PC-3 (cell line): ENCODE data around the gene QPRT. TPM values are rescaled to one million over a fixed set of nuclear protein-coding genes. Genes with fewer than 3 reads are reported as not detected.

Experiments
- ATAC-seq: fragments of 200-7000 bp; cut with Tn5 transposase; 2 replicates; pipeline ENCODE4 v1.9.1; 2020; ENCODE audit warnings: mild to moderate bottlenecking, moderate library complexity
- BruUV-seq: library from RNA; stranded (reverse); fragments of 400-500 nt; replicated peaks from 2 replicates; lab custom pipeline; 2021; lab: Mats Ljungman, UMichigan
- CTCF ChIA-PET: fragments of 300-600 bp; sonication (Branson Sonifier 250); formaldehyde crosslinking; loops from one replicate; lab custom pipeline; 2022; ENCODE audit warnings: antibody characterized with exemption; lab: Charles Lee
- POLR2A ChIA-PET: fragments of 300-600 bp; sonication (Branson Sonifier 250); formaldehyde crosslinking; loops from one replicate; lab custom pipeline; 2022; ENCODE audit warnings: antibody characterized with exemption; ENCODE audit not compliant: unreplicated experiment; lab: Charles Lee
- DNase-seq: peaks from one replicate; pipeline ENCODE4 v3.0.0-alpha.2; 2015
- H2AFZ ChIP-seq: fragments of 300-600 bp; sonication (generic); 2 replicates; pipeline ENCODE4 v1.6.0; 2016; ENCODE audit warnings: antibody characterized with exemption, low read length
- H3F3A ChIP-seq: fragments of 300-600 bp; sonication (generic); one replicate; pipeline ENCODE4 v1.6.0; 2017; ENCODE audit warnings: antibody characterized with exemption, low read length, control low read depth, mild to moderate bottlenecking; ENCODE audit not compliant: unreplicated experiment
- H3K27ac ChIP-seq: fragments of 300-600 bp; sonication (generic); 2 replicates; pipeline ENCODE4 v1.5.1; 2016; ENCODE audit warnings: mild to moderate bottlenecking, low read length
- H3K27me3 ChIP-seq: fragments of 300-600 bp; sonication (generic); 2 replicates; pipeline ENCODE4 v1.6.1; 2016; ENCODE audit warnings: low read length, mixed read lengths
- H3K36me3 ChIP-seq: fragments of 300-600 bp; sonication (generic); 2 replicates; pipeline ENCODE4 v1.6.1; 2016; ENCODE audit warnings: low read depth, mixed run types, low read length, mixed read lengths
- H3K4me1 ChIP-seq: fragments of 300-600 bp; sonication (generic); 2 replicates; pipeline ENCODE4 v1.5.1; 2016; ENCODE audit warnings: low read length; ENCODE audit not compliant: insufficient read depth
- H3K4me2 ChIP-seq: fragments of 300-600 bp; sonication (generic); 2 replicates; pipeline ENCODE4 v1.6.0; 2016; ENCODE audit warnings: low read length
- H3K4me3 ChIP-seq: fragments of 300-600 bp; sonication (generic); 2 replicates; pipeline ENCODE4 v1.5.1; 2016; ENCODE audit warnings: mild to moderate bottlenecking, low read length, mixed read lengths
- H3K79me2 ChIP-seq: fragments of 300-600 bp; sonication (generic); 2 replicates; pipeline ENCODE4 v1.6.1; 2017; ENCODE audit warnings: low read length, mixed read lengths
- H3K9ac ChIP-seq: fragments of 300-600 bp; sonication (generic); 2 replicates; pipeline ENCODE4 v1.6.0; 2016; ENCODE audit warnings: mild to moderate bottlenecking, low read length
- H3K9me2 ChIP-seq: fragments of 300-600 bp; sonication (generic); replicated peaks from 2 replicates; pipeline ENCODE4 v1.6.1; 2016; ENCODE audit warnings: mixed run types, low read length, mixed read lengths
- H3K9me3 ChIP-seq: fragments of 300-600 bp; sonication (generic); 2 replicates; pipeline ENCODE4 v1.6.1; 2016; ENCODE audit warnings: low read length, mixed read lengths
- H4K20me1 ChIP-seq: fragments of 300-600 bp; sonication (generic); 2 replicates; pipeline ENCODE4 v1.6.1; 2016; ENCODE audit warnings: low read length, mixed read lengths
- CTCF ChIP-seq: fragments of 300-600 bp; sonication (generic); conservative IDR thresholded peaks from 2 replicates; pipeline ENCODE4 v1.5.1; 2017; ENCODE audit warnings: antibody characterized with exemption, low read depth, mild to moderate bottlenecking, low read length
- EZH2 ChIP-seq: fragments of 300-600 bp; sonication (generic); IDR thresholded peaks from one replicate; pipeline ENCODE4 v1.6.1; 2017; ENCODE audit warnings: antibody characterized with exemption, mild to moderate bottlenecking, low read length; ENCODE audit not compliant: unreplicated experiment
- EZH2phosphoT487 ChIP-seq: fragments of 300-600 bp; sonication (generic); IDR thresholded peaks from 2 replicates; pipeline ENCODE4 v1.6.1; 2018; ENCODE audit warnings: mild to moderate bottlenecking, antibody characterized with exemption, low read length, borderline replicate concordance
- intact Hi-C: fragments of 100-400 bp; cut with micrococcal nuclease; formaldehyde crosslinking; loops from 2 replicates; pipeline ENCODE4 v1.9.0; 2023
- total RNA-seq: library from RNA; depleted of rRNA; stranded (reverse); fragments of >200 nt; gene quantifications from 2 replicates; pipeline ENCODE4 v1.2.3, GENCODE V29; 2014

The QPRT gene
- total RNA-seq, 1 experiment from 2014 or later, result 0.22 TPM

GRCh38 chr16:29726845-29727377 lies 47.9 kb downstream of the QPRT start:
- TF ChIP-seq EZH2phosphoT487, result no peak
- TF ChIP-seq EZH2, result no peak
- no peak for TF ChIP-seq CTCF
- Histone ChIP-seq H3K9me3 (no peaks in the 10 kb centered on the region), H3K9me2 (no peaks in the 10 kb centered on the region), H3K36me3 (no peaks in the 10 kb centered on the region), H3K9ac (no peak overlapping the region), H3K27ac (no peak overlapping the region), H3F3A (no peaks in the 10 kb centered on the region), H2AFZ (no peak overlapping the region), H3K4me3 (no peak overlapping the region), H4K20me1 (no peaks in the 10 kb centered on the region), H3K79me2 (no peaks in the 10 kb centered on the region), H3K4me2 (no peak overlapping the region), H3K27me3 (no peaks in the 10 kb centered on the region), H3K4me1 (no peaks in the 10 kb centered on the region)
- ATAC-seq, result no peak
- ChIA-PET POLR2A (no interaction called here), CTCF (no interaction called here)
- no TSS peak for BruUV-seq
- no peak for DNase-seq
- intact Hi-C loops, result no loop called here

- Histone ChIP-seq H3K9me3 (no peaks in the 10 kb centered on the region), H3K27ac (no peak overlapping the region), H3K4me3 (no peak overlapping the region), H3K4me1 (no peaks in the 10 kb centered on the region), H4K20me1 (no peaks in the 10 kb centered on the region), H3K36me3 (no peaks in the 10 kb centered on the region), H3K9me2 (no peaks in the 10 kb centered on the region), H3F3A (no peaks in the 10 kb centered on the region), H3K79me2 (no peaks in the 10 kb centered on the region), H3K4me2 (no peak overlapping the region), H2AFZ (no peak overlapping the region), H3K9ac (no peak overlapping the region), H3K27me3 (no peaks in the 10 kb centered on the region)
- no peak for DNase-seq
- ChIA-PET CTCF (no interaction called here), POLR2A (no interaction called here)
- no peak for ATAC-seq
- BruUV-seq, result no TSS peak
- no peak for TF ChIP-seq CTCF
- no peak for TF ChIP-seq EZH2
- TF ChIP-seq EZH2phosphoT487, result no peak
- intact Hi-C loops, result no loop called here
These were observed 48.5 kb downstream of the QPRT start for GRCh38 chr16:29727452-29727851.

GRCh38 chr16:29729116-29729521 lies 50.1 kb downstream of the QPRT start:
- TF ChIP-seq CTCF, result peak; percentile 60
- TF ChIP-seq EZH2phosphoT487, result no peak
- no peaks in the 10 kb centered on the region for H3K36me3 ChIP-seq
- peak; percentile 50 for DNase-seq
- no peak overlapping the region for H3K4me2 ChIP-seq
- no peaks in the 10 kb centered on the region for H3F3A ChIP-seq
- ChIA-PET POLR2A (no interaction called here), CTCF (interaction anchor here (1.0 kb wide), 1 partner anchor 29 kb away, joined by 5 read pairs; no protein-coding TSS in a partner anchor)
- no peaks in the 10 kb centered on the region for H3K4me1 ChIP-seq
- no peaks in the 10 kb centered on the region for H3K9me3 ChIP-seq
- H3K4me3 ChIP-seq, result no peak overlapping the region
- ATAC-seq, result peak; percentile 57; the same call in 1 of the 2 replicates
- no peaks in the 10 kb centered on the region for H4K20me1 ChIP-seq
- BruUV-seq, result no TSS peak
- H3K9ac ChIP-seq, result no peak overlapping the region
- no peak overlapping the region for H3K27ac ChIP-seq
- intact Hi-C loops, result no loop called here
- peak overlapping the region; percentile 76; the same call in 1 of the 2 replicates for H2AFZ ChIP-seq
- H3K27me3 ChIP-seq, result no peaks in the 10 kb centered on the region
- H3K9me2 ChIP-seq, result no peaks in the 10 kb centered on the region
- no peaks in the 10 kb centered on the region for H3K79me2 ChIP-seq
